Measurements from ENCODE around the gene MAPRE3. TPM values are rescaled to one million over a fixed set of nuclear protein-coding genes. Genes with fewer than 3 reads are reported as not detected.

Gene MAPRE3
- total RNA-seq, 1 experiment from 2014 or later = 11.6 TPM

DNA sequence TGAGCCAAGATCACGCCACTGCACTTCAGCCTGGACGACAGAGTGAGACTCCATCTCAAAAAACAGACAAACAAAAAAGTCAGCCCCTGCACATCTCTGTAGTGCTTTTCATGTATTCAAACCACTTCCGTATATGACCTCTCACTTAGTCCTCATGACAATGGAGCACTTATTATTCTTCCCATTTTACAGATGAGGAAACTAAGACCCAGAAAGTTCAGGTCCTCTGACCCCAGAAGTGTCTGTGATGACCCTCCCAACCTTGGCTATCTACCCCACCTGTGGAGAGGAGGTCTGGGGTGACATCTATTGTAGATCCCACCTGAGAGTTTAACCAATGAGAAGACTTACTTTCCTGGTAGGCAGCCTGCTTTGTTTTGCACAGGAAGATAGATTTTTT lies 21.6 kb upstream of the MAPRE3 start:
- H3K4me3 ChIP-seq (ENCODE audit: low read depth in 2 of 2, low read length in 2 of 2) = no peak overlapping the region
- H3K27ac ChIP-seq (ENCODE audit: low read length) = no peak overlapping the region
- in situ Hi-C loops (cut with HindIII; ENCODE audit: low pct_unique_long_range_greater_than_20kb, low sequenced_read_pairs) (no loop called here), intact Hi-C loops (cut with micrococcal nuclease; ENCODE audit: unreplicated experiment) (no loop called here)
- CTCF ChIA-PET = interaction anchor here (0.8 kb wide), 1 partner anchor 11 kb away, joined by 6 read pairs; no protein-coding TSS in a partner anchor
- TF ChIP-seq SIN3A (IDR thresholded peaks at IDR 0.05; ENCODE audit: borderline replicate concordance, insufficient read depth, low read depth, low read length) (no peak), POLR2AphosphoS5 (IDR thresholded peaks at IDR 0.05; ENCODE audit: low read depth, low read length) (no peak), TCF7L2 (IDR thresholded peaks at IDR 0.05; ENCODE audit: low read depth, low read length) (no peak)
- TF ChIP-seq, protein P1, sequence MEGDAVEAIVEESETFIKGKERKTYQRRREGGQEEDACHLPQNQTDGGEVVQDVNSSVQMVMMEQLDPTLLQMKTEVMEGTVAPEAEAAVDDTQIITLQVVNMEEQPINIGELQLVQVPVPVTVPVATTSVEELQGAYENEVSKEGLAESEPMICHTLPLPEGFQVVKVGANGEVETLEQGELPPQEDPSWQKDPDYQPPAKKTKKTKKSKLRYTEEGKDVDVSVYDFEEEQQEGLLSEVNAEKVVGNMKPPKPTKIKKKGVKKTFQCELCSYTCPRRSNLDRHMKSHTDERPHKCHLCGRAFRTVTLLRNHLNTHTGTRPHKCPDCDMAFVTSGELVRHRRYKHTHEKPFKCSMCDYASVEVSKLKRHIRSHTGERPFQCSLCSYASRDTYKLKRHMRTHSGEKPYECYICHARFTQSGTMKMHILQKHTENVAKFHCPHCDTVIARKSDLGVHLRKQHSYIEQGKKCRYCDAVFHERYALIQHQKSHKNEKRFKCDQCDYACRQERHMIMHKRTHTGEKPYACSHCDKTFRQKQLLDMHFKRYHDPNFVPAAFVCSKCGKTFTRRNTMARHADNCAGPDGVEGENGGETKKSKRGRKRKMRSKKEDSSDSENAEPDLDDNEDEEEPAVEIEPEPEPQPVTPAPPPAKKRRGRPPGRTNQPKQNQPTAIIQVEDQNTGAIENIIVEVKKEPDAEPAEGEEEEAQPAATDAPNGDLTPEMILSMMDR (IDR thresholded peaks at IDR 0.05) = no peak
- TF ChIP-seq, protein P2, sequence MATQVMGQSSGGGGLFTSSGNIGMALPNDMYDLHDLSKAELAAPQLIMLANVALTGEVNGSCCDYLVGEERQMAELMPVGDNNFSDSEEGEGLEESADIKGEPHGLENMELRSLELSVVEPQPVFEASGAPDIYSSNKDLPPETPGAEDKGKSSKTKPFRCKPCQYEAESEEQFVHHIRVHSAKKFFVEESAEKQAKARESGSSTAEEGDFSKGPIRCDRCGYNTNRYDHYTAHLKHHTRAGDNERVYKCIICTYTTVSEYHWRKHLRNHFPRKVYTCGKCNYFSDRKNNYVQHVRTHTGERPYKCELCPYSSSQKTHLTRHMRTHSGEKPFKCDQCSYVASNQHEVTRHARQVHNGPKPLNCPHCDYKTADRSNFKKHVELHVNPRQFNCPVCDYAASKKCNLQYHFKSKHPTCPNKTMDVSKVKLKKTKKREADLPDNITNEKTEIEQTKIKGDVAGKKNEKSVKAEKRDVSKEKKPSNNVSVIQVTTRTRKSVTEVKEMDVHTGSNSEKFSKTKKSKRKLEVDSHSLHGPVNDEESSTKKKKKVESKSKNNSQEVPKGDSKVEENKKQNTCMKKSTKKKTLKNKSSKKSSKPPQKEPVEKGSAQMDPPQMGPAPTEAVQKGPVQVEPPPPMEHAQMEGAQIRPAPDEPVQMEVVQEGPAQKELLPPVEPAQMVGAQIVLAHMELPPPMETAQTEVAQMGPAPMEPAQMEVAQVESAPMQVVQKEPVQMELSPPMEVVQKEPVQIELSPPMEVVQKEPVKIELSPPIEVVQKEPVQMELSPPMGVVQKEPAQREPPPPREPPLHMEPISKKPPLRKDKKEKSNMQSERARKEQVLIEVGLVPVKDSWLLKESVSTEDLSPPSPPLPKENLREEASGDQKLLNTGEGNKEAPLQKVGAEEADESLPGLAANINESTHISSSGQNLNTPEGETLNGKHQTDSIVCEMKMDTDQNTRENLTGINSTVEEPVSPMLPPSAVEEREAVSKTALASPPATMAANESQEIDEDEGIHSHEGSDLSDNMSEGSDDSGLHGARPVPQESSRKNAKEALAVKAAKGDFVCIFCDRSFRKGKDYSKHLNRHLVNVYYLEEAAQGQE (IDR thresholded peaks at IDR 0.05; ENCODE audit: insufficient read depth in 1 of 2, low read depth in 2 of 2, low read length in 1 of 2) = no peak
- no TSS peak for BruUV-seq (replicated peaks)
- DNase-seq (ENCODE audit: low read depth, low spot score) = no peak
- no peak for ATAC-seq
- POLR2A ChIA-PET = no interaction called here
- H3K9me3 ChIP-seq (ENCODE audit: control insufficient read depth, insufficient read depth, low read depth, low read length) = no peaks in the 10 kb centered on the region
- no peaks in the 10 kb centered on the region; the same call in 1 of the 2 replicates for H3K27me3 ChIP-seq (ENCODE audit: control insufficient read depth, insufficient read depth, low read length)
- no peaks in the 10 kb centered on the region for H3K36me3 ChIP-seq (ENCODE audit: control insufficient read depth, insufficient read depth, low read length)
- H3K4me1 ChIP-seq (ENCODE audit: control insufficient read depth, insufficient read depth, low read length) = no peaks in the 10 kb centered on the region

DNA sequence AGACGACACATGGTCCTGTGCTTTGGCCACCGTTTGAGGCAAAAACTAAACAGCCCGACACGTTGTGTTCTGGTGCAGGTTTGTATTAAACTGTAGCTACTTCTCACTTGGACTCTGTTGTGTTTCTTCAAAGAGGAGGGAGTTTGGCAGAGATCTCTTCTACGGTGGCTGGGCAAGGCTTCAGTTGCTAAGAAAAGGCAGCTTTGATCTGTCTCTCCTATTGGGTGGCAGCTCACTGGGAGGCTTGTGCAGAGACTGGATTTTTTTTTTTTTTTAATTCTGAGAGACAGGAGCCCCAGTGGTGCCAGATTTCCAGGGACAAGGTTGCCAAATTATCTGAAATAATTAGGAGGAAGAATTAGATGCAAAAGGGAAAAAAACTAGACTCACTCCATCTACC lies 20.2 kb upstream of the MAPRE3 start:
- no TSS peak for BruUV-seq (replicated peaks)
- H3K4me1 ChIP-seq (ENCODE audit: control insufficient read depth, insufficient read depth, low read length) = no peaks in the 10 kb centered on the region

More for the DNA sequence above, 20.2 kb upstream of the MAPRE3 start:
- no peak for ATAC-seq
- POLR2A ChIA-PET = no interaction called here
- no peaks in the 10 kb centered on the region for H3K36me3 ChIP-seq (ENCODE audit: control insufficient read depth, insufficient read depth, low read length)
- H3K9me3 ChIP-seq (ENCODE audit: control insufficient read depth, insufficient read depth, low read depth, low read length) = no peaks in the 10 kb centered on the region
- peaks cover 12% of the 10 kb centered on the region; the same call in 1 of the 2 replicates for H3K27me3 ChIP-seq (ENCODE audit: control insufficient read depth, insufficient read depth, low read length)
- in situ Hi-C loops (cut with HindIII; ENCODE audit: low pct_unique_long_range_greater_than_20kb, low sequenced_read_pairs) = no loop called here
- CTCF ChIA-PET = interaction anchor here (0.6 kb wide), 1 partner anchor 11 kb away, joined by 4 read pairs; no protein-coding TSS in a partner anchor
- no peak overlapping the region for H3K4me3 ChIP-seq (ENCODE audit: low read depth in 2 of 2, low read length in 2 of 2)
- TF ChIP-seq TCF7L2 (IDR thresholded peaks at IDR 0.05; ENCODE audit: low read depth, low read length) (no peak), SIN3A (IDR thresholded peaks at IDR 0.05; ENCODE audit: borderline replicate concordance, insufficient read depth, low read depth, low read length) (no peak), POLR2AphosphoS5 (IDR thresholded peaks at IDR 0.05; ENCODE audit: low read depth, low read length) (no peak)
- TF ChIP-seq, protein P2 (IDR thresholded peaks at IDR 0.05; ENCODE audit: insufficient read depth in 1 of 2, low read depth in 2 of 2, low read length in 1 of 2) = no peak
- TF ChIP-seq, protein P1 (IDR thresholded peaks at IDR 0.05) = no peak
- no peak for DNase-seq (ENCODE audit: low read depth, low spot score)
- intact Hi-C loops (cut with micrococcal nuclease; ENCODE audit: unreplicated experiment) = no loop called here
- no peak overlapping the region for H3K27ac ChIP-seq (ENCODE audit: low read length)
